Stimulated activated CD8-positive, alpha-beta memory T cell treated with anti-CD3 and anti-CD28 coated beads, Interleukin-7, amount 100 ng/mL, for 1 hour (primary cell): ENCODE measurements around the gene GAN.
"Not testable (repeated sequence)": the region's sequence is repeated elsewhere in the genome, so short reads cannot be mapped to it uniquely, and the experiment has no call there.

Source experiments
- DNase-seq, 2 donors: peaks; one replicate each; pipeline ENCODE4 v3.0.0-alpha.2; 2020; ENCODE audit warnings: low read depth in 2 of 2

GAN gene

GRCh38 chr16:81399909-81400308 is 85.1 kb downstream of the GAN start:
- no peak for DNase-seq

GRCh38 chr16:81401035-81401950 is 86.5 kb downstream of the GAN start:
- no peak for DNase-seq

- no peak for DNase-seq
These were observed 88.4 kb downstream of the GAN start for GRCh38 chr16:81403208-81403600.

GRCh38 chr16:81403601-81404391 is 89.0 kb downstream of the GAN start:
- DNase-seq = peak; percentile 61 to 73

- DNase-seq = not testable (repeated sequence)
These were observed 90.2 kb downstream of the GAN start for GRCh38 chr16:81405002-81405401.

GRCh38 chr16:81405702-81406113 is 90.9 kb downstream of the GAN start:
- DNase-seq = no peak

GRCh38 chr16:81408409-81408950 is 93.7 kb downstream of the GAN start:
- no peak for DNase-seq

GRCh38 chr16:81409016-81409556 is 94.3 kb downstream of the GAN start:
- DNase-seq = no peak

GRCh38 chr16:81410643-81411293 is 96.0 kb downstream of the GAN start:
- DNase-seq = no peak

GRCh38 chr16:81413245-81413990 is 98.7 kb downstream of the GAN start:
- no peak for DNase-seq

GRCh38 chr16:81415751-81416150 is 101.0 kb downstream of the GAN start:
- no peak for DNase-seq

GRCh38 chr16:81416749-81417148 is 102.0 kb downstream of the GAN start:
- DNase-seq = no peak

GRCh38 chr16:81417210-81417609 is 102.4 kb downstream of the GAN start:
- DNase-seq = no peak

GRCh38 chr16:81419806-81420205 is 105.0 kb downstream of the GAN start:
- no peak for DNase-seq

- DNase-seq = no peak
These were observed 106.4 kb downstream of the GAN start for GRCh38 chr16:81421126-81421525.

- no peak for DNase-seq
These were observed 106.8 kb downstream of the GAN start for GRCh38 chr16:81421536-81421935.

GRCh38 chr16:81422153-81422552 is 107.4 kb downstream of the GAN start:
- not testable (repeated sequence) for DNase-seq

GRCh38 chr16:81424771-81425170 is 110.0 kb downstream of the GAN start:
- no peak for DNase-seq

GRCh38 chr16:81427219-81427618 is 112.5 kb downstream of the GAN start:
- no peak for DNase-seq

GRCh38 chr16:81429045-81429521 is 114.3 kb downstream of the GAN start:
- no peak for DNase-seq
